ENCODE results near the gene TUSC2.

- TF ChIP-seq POLR2A (IDR thresholded peaks at IDR 0.05) (no peak), CTCF (IDR thresholded peaks at IDR 0.05) (no peak)
These were observed 894 bp downstream of the TUSC2 start for GRCh38 chr3:50327129-50327528.
